NCI-H748 treated with DMSO at 0.1 percent for 48 hours (cell line): ENCODE results near the gene ADIPOQ.
"Not testable (repeated sequence)": the region's sequence is repeated elsewhere in the genome, so short reads cannot be mapped to it uniquely, and the experiment has no call there.

Experiments
- DNase-seq: peaks from one replicate; lab custom pipeline; 2025; lab: John Stamatoyannopoulos, UW

The ADIPOQ gene

GRCh38 chr3:186902154-186902553 lies 59.6 kb downstream of the ADIPOQ start:
- DNase-seq = no peak

GRCh38 chr3:186902713-186903112 lies 60.2 kb downstream of the ADIPOQ start:
- DNase-seq = no peak

GRCh38 chr3:186903676-186904075 lies 61.2 kb downstream of the ADIPOQ start:
- not testable (repeated sequence) for DNase-seq

DNA sequence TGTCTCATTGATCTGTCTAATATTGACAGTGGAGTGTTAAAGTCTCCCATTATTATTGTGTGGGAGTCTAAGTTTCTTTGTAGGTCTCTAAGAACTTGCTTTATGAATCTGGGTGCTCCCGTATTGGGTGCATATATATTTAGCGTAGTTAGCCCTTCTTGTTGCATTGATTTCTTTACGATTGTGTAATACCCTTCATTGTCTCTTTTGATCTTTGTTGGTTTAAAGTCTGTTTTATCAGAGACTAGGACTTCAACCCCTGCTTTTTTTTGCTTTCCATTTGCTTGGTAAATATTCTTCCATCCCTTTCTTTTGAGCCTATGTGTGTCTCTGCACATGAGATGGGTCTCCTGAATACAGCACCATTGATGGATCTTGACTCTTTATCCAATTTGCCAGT lies 64.6 kb downstream of the ADIPOQ start:
- not testable (repeated sequence) for DNase-seq
